HG02642 (cell line): ENCODE results near the gene AGPAT1.
"Not testable (repeated sequence)": the region's sequence is repeated elsewhere in the genome, so short reads cannot be mapped to it uniquely, and the experiment has no call there.

Experiments
- ATAC-seq: cut with Tn5 transposase; IDR thresholded peaks from one replicate; pipeline ENCODE4 v1.9.1; 2021; ENCODE audit warnings: mild to moderate bottlenecking; ENCODE audit not compliant: unreplicated experiment, poor library complexity

Gene AGPAT1

GRCh38 chr6:32151181-32151862 is 24.6 kb downstream of the AGPAT1 start:
- ATAC-seq, result no peak

DNA sequence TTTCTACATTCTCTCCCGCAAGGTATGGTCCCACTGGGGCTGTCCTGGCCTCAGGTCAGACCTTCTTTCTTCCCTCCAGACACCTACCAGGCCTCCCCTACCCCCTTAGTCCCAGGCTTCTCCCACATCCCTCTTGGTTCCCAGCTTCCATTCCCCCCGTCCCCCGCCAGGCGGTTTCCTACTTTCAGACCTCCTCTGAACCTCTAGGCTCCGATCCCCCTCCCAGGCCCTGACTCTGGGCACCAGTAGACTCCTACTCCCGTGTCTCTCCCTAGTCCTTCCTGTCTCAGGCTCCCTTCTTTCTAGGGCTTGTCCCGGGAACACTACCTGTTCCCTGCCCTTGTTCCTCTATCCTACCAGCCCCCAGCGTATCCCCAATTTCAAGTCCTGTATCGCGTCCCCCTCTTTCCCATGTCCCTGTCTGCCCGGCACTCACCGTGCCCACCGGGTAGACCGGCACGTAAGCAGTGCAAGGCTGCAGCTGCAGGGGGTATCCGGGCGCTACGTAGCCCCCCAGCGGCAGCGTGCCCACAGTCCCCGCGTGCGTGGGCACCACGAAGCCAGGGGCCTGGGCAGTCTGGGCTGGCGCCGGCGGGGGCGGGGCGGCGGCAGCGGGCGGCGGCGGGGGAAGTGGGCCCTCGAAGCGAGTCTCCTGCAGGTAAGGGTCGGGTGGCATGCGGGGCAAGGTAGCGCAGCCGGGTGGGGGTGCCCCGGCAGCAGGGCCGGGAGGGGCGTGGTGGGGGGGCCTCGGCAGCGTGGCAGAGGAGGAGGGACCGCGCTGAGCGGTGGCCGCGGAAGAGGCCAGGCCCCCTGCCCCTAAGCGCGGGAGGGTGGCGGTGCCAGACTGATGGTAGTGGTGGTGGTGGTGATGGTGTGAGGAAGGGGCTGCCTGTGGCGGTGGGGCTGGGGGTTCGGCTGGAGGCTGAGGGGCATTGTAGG is 25.7 kb downstream of the AGPAT1 start:
- ATAC-seq, result no peak

DNA sequence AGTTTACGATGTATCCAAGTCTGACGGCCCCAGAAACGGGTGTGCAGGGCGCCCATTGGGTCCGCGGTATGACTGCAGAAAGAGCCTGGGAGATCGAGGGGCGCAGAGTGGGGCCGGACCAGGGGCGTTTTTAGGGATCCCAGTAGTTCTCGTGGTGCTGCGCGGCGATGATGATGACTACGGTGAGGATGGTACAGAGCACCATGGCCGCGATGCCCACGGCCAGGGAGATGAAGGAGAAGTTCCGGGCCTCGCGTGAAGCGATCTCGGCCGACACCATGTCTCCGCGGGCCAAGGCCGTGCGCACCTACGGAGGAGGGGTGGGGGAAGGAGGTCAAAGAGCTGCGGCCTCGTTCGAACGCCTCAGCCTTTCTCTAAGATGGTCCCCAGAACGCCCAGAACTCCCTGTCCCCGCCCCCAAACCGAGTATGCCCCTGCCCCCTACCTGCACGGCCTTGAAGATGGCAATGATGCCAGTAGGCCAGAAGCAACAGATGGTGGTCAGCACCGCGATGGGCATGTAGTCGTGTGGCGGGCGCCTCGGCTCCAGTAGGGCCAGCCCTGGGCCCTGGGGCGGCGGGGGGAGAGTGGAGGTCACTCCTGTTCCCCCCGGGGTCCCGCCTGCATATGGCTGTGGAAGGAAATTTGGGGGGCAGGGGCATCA is 26.7 kb downstream of the AGPAT1 start:
- ATAC-seq, result no peak

DNA sequence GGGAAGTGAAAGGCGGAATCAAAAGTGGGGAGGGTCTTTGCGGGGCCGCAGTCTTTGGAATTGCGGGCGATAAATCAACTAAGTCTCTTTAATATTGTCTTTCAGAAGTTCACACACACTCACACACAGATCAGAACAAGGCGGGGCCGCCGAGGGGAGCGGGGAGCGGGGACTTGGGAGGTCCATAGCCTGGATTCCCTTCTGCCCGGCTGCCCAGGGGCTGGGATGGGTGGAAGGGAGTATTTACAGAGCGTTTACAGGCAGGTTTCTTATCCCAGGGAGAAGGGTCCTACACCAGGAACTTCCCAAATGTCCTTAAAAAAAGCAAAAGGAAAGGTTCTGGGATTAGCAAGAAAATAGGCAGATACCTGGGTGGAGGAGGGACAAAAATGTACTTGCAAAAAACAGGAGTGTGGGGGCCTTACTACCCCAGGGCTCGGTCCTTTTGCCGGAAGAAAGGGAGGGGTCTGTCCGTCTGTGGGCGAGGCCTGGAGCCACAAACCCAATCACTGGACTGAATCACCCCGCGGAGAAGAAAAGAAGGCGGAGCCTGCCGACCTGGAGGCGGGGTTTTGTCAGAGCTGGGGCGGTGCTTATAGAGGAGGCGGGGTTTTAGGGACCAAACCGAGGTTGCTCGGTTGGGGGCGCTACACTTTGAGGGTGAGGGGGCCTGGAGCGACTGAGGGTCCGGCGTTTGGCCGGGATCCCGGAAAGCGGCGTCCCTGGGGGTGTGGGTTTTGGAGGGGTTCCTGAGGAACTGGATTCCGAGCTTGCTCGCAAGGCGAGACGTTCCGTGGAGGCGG is 27.4 kb downstream of the AGPAT1 start:
- no peak for ATAC-seq

DNA sequence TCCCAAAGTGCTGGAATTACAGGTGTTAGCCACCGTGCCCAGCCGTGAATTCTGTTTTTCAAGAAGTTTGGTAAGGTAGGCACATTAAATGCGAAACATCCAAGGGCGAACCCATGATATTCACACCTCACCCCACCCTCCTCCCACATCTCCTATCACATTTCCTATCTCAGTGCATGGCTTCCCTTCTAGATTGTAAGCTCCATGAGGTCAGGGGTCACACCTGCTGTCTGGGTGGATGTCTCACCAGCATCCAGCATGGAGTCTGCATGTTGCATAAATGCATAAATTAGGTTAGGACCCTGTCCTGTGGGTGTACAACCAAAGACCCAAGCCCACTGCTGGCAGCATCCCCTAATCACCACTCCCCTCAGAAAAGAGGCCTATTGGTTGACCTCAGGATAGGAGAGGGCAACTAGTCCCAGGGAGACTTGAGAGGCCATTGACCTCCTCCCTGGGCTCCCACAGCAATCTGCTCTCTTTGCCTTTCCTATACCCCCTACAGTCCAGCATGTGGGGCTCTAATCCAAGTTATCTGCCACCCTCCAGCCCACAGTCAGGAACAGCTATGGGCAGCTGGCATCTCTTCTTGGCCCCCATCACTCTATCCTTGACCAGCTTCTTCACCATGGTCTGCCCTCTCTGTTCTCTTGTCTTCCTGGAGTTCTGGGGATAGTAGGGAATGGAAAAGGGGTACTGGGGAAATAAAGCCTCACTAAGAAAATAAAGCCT is 28.3 kb downstream of the AGPAT1 start:
- no peak for ATAC-seq

- no peak for ATAC-seq
Observed at GRCh38 chr6:32146687-32147086, 29.2 kb downstream of the AGPAT1 start.

- no peak for ATAC-seq
Observed at GRCh38 chr6:32146287-32146686, 29.6 kb downstream of the AGPAT1 start.

GRCh38 chr6:32144238-32144637 is 31.6 kb downstream of the AGPAT1 start:
- ATAC-seq, result not testable (repeated sequence)

DNA sequence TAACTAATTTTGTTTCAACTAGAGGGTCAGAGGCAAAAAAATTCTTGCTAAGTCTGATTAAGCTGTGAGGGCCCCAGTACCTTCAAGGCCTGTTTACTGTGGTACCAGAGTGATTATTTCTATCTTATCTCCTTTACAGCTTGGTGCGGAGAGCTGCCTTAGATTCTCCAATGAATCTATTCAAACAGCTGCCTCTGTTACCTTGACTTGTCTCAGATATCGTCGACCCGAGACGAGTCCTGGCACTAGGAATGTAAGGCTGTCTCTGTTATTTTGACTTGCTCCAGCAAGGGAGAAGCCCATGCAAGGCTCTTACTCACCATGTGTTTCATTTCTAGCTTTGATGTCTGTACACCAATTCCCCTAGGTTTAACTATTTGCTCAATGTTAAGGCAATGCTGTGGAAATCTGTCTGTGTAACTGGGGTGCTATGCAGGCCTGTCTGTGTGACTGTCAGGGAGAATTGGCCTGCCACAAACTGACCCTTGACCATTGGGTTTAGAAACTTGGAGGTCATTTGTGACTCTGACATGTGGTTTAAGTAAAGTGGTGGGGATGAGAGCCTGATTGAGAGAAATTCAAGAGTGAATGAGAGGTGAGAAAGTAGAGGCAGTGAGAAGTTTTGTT is 35.4 kb downstream of the AGPAT1 start:
- ATAC-seq, result no peak

DNA sequence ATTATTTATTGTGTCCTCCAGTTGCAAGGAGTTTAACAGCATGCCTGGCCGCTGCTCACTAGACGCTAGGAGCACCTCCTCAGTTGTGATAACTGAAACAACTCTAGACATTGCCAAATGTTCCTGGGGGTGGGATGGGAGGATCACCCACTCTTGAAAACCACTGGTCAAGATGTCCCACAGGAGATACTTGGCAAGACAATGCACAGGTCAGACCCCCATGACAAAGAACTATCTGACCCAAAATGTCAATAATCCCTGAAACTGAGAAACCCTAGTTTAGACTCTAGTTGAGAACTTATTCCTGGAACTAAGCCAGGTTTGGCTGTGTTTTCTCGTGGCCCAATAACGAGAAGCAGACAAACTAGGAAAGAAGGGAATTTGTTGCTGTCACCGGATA is 36.3 kb downstream of the AGPAT1 start:
- no peak for ATAC-seq

- ATAC-seq, result no peak
Observed at GRCh38 chr6:32137454-32137853, 38.4 kb downstream of the AGPAT1 start.

DNA sequence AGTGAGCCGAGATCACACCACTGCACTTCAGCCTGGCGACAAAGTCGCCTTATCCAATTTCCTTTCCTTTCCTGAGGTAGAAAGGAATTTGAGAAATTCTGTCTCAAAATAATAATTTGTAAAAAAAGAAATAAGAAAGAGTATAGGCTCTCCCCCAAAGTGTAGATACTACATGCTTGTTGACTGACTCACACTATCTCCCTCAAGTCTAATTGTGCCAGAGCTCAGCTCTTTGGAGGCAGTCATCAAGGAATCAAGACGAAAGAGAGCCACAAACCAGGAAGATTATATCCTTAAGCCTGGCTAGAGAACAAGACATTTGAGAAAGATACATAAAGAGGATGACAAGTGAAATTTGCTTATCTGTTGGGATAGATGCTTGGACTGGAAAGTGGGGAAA is 42.1 kb downstream of the AGPAT1 start:
- no peak for ATAC-seq

DNA sequence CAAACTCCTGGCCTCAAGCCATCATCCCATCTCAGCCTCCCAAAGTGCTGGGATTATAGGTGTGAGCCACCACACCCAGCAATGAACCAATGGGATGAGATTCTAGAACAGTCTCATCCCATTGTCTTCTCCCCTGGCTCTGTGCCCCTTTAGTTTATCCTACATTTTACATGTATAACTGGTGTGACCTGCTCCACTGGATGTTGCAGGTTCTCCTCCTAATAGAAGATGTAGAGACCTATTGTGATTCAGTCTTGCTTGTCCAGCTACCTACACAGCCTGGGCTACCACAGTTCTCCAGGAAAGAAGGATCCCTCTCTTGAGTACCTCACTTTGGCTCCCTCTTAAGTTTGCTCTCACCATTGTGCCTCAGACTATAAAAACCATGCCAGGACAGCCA is 43.8 kb downstream of the AGPAT1 start:
- ATAC-seq, result no peak

GRCh38 chr6:32131439-32131948 is 44.4 kb downstream of the AGPAT1 start:
- ATAC-seq, result no peak

DNA sequence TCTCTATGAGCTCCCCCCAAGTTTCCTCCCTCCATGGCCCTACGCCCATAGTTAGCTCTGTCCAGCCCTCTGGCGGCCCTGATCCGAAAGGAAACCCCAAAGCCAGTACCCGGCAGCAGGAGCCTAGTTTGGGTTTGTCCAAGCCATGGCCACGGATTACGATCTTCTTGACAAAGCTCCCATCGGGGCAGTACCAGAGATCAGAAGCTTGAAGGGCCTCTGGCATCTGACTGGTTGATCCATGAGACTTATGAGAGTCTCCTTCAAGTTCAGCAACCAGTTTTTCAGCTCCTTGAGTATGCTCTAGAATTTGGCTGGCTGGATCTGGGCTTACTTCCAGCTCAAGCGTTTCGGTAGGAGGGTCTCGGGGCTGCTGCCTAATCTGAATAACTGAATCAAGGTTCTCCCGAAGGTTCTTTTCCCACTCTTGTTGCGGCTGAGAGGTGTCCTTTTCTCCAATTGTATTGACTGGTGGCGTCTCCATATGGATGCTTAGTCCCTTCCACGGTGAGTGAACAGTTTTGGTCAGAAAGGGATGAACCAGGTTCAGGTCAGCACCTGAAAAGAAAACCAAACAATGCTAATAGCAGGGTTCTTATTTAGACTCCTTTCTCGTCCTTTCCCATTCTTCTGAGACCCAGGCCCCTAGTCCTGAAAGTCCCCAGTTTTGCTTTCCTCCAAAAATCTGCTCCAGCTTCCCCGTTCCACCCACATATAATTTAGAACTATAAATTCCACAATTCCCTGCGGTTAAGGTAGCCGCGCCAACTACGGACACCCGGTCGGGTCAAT is 46.4 kb downstream of the AGPAT1 start:
- no peak for ATAC-seq

DNA sequence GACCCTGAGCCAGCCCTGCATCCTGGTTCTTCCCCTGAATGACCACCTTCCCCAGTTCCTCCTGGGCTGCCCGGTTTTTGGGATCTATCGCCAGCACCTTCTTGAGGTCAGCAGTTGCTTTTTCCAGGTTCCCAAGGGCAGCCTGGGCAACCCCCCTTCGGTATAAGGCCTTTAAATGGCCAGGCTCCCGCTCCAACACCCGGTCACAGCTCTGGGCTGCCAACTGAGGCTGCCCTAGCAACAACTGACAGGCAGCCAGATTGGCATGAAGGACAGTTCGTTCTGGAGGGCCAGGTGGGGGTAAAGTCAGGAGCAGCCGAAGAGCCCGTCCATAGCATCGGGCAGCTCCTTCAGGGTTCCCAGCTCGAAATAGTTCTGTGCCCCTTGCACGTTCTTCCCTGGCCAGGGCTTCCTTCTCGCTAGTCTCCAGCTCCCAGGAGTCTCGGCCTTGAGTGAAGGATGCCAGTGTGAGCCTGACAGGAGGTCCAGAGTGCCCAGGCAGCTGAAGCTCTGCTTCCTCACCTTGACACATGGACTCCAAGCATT is 47.1 kb downstream of the AGPAT1 start:
- ATAC-seq, result no peak

GRCh38 chr6:32127717-32128592 is 47.9 kb downstream of the AGPAT1 start, which contains the start of gene ATF6B:
Gene ATF6B (minus strand): TSS chr6:32128246. CDS start chr6:32128207, 39 bp downstream.
- peak; percentile 82 for ATAC-seq
